ENCODE measurements around the gene ATG16L1.

- TF ChIP-seq CTCF (IDR thresholded peaks at IDR 0.05) (no peak), POLR2A (IDR thresholded peaks at IDR 0.05) (no peak)
Observed at GRCh38 chr2:233307565-233307964, 56.1 kb downstream of the ATG16L1 start, which contains the start of gene SAG.

Data from heart left ventricle (tissue), 13 donors.